ENCODE measurements around the gene FBLN2. TPM values are rescaled to one million over a fixed set of nuclear protein-coding genes. Genes with fewer than 3 reads are reported as not detected.
A peak's percentile ranks its signal among the peaks of the same experiment; 100 is the strongest.
"Not testable (repeated sequence)": the region's sequence is repeated elsewhere in the genome, so short reads cannot be mapped to it uniquely, and the experiment has no call there.

The FBLN2 gene
- 132 TPM for total RNA-seq
- polyA plus RNA-seq: 246 TPM

DNA sequence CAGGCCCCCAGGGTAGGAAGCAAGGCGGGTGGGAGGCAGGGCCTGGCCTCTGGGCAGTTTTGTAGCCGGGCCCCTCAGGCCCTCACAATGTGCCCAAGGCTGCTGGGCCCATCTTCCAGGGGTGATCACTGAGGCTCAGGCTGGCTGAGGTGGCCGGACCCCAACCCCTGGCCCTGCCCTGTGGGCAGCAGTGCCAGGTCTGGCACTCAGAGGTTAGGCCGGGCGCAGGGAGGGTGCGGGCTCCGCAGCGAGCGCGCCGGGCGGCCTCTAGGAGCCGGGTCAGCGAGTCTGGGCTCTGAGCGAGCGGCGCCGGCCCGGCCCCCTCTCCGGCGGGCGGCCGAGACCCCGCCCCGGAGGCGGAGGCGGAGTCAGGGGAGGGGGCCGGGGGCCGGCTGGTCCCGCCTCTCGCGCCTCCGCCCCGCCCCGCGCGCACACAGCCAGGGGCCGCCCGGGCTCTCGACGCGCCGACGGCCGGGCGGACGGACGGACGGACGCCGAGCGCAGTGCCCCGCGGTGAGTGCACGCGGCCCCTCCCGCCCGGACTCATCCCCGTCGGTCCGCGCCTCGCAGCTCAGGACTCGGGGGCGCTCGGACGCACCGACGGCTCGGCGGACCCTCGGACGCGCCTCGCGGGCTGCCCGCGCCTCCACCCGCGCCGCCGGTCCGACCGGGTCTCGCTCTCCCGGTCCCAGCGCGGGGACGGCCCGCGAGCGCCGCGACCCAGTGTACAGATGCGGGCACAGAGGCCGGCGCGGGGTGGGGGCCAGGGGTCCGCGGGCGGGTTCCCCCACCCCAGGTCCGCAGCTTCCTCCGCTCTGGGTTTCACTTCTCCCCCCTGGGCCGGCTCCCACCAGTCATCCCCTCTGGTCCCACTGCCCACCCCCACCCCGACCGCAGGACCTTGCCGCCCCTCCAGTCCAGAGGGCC, at the start of gene FBLN2:
TSS of gene FBLN2 (plus strand) at position 430 of the 927 bp plus-strand sequence. CDS start 21,231 bp downstream, outside the sequence.
- Histone ChIP-seq H3K4me3 (ENCODE audit: low read depth, low read length) (peak within 1 kb of the TSS; percentile 45), H3K27ac (ENCODE audit: low read depth) (no peak within 1 kb of the TSS), H3K4me1 (ENCODE audit: insufficient read depth) (no peaks in the 10 kb centered on the region), H3K36me3 (ENCODE audit: insufficient read depth) (no peaks in the 10 kb centered on the region)
- WGBS: 6% methylated on average over 107 of the region's 107 CpGs
- DNase-seq (ENCODE audit: extremely low spot score): no peak

- 96% methylated on average over 11 of the region's 11 CpGs for WGBS
- not testable (repeated sequence) for H3K36me3 ChIP-seq (ENCODE audit: insufficient read depth); H3K4me1 ChIP-seq (ENCODE audit: insufficient read depth); DNase-seq (ENCODE audit: extremely low spot score); H3K27ac ChIP-seq (ENCODE audit: low read depth); H3K4me3 ChIP-seq (ENCODE audit: low read depth, low read length)
Observed at GRCh38 chr3:13499246-13499645, 49.7 kb upstream of the FBLN2 start.

DNA sequence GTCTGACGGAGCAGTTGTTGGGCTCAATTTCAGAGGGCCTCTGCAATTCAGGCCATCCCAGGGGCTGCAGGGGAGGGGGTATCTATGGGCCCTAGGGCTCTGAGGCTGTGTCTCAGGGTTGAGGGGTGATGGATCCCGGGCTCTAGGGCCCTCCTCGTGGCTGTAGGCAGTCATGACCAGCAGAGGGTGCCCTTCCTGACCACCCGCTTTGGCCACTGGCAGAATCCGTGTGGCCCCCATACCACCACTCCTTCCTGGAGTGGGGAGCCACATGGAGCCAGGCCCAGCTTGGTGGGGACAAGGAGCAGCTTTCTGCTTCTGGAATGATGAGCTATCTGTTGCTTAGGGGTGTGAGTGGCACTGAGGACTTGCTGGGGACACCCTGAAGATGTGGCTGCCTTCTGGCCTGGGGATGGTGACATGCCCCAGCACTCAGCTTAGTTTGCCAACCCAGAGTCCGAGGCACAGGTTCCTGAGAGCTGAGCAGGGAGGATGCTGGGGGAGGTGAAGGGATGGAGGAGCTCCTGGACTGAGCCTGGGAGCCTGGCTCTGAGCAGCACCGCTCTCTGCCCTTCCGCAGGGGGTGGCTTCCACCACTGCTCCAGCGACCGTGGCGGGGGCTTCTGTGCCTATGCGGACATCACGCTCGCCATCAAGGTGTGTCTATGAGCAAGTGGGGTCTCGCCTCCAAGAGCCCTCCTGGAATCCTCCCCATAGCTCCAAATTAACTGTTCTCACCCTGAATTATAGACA, 48.6 kb upstream of the FBLN2 start:
- H3K4me3 ChIP-seq (ENCODE audit: low read depth, low read length): no peak overlapping the region
- H3K4me1 ChIP-seq (ENCODE audit: insufficient read depth): peaks cover 1% of the 10 kb centered on the region
- peaks cover 2% of the 10 kb centered on the region for H3K36me3 ChIP-seq (ENCODE audit: insufficient read depth)
- no peak overlapping the region for H3K27ac ChIP-seq (ENCODE audit: low read depth)
- DNase-seq (ENCODE audit: extremely low spot score): no peak
- WGBS: 88% methylated on average over 15 of the region's 15 CpGs

DNA sequence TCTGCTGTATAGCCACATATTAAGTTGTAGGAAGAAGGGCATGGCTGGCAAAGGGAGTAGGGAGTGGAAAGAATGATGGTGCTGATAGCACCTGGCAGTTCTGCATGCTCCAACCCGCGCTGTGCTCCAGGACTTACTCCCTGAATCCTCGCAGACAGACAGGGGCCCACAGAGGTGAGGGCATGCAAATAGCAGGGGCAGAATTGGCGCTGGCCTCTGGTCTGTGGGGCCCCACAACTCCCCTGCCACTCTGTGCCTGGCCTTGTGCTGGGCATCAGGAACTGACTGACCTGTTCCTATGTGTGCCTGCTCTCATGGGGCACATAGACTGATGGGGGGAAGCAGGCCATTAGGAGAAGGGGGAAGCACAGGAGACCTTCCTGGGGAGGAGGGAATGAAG, 47.9 kb upstream of the FBLN2 start:
- DNase-seq (ENCODE audit: extremely low spot score): no peak
- WGBS: 88% methylated on average over 4 of the region's 4 CpGs
- peaks cover 2% of the 10 kb centered on the region for H3K36me3 ChIP-seq (ENCODE audit: insufficient read depth)

GRCh38 chr3:13501521-13501920, 47.4 kb upstream of the FBLN2 start:
- peaks cover under 1% of the 10 kb centered on the region for H3K4me1 ChIP-seq (ENCODE audit: insufficient read depth)
- H3K4me3 ChIP-seq (ENCODE audit: low read depth, low read length): no peak overlapping the region
- 96% methylated on average over 4 of the region's 4 CpGs for WGBS
- no peak overlapping the region for H3K27ac ChIP-seq (ENCODE audit: low read depth)
- no peak for DNase-seq (ENCODE audit: extremely low spot score)
- H3K36me3 ChIP-seq (ENCODE audit: insufficient read depth): peaks cover 2% of the 10 kb centered on the region

More for the DNA sequence above, 47.9 kb upstream of the FBLN2 start:
- Histone ChIP-seq H3K27ac (ENCODE audit: low read depth) (no peak overlapping the region), H3K4me1 (ENCODE audit: insufficient read depth) (peaks cover 1% of the 10 kb centered on the region), H3K4me3 (ENCODE audit: low read depth, low read length) (no peak overlapping the region)

DNA sequence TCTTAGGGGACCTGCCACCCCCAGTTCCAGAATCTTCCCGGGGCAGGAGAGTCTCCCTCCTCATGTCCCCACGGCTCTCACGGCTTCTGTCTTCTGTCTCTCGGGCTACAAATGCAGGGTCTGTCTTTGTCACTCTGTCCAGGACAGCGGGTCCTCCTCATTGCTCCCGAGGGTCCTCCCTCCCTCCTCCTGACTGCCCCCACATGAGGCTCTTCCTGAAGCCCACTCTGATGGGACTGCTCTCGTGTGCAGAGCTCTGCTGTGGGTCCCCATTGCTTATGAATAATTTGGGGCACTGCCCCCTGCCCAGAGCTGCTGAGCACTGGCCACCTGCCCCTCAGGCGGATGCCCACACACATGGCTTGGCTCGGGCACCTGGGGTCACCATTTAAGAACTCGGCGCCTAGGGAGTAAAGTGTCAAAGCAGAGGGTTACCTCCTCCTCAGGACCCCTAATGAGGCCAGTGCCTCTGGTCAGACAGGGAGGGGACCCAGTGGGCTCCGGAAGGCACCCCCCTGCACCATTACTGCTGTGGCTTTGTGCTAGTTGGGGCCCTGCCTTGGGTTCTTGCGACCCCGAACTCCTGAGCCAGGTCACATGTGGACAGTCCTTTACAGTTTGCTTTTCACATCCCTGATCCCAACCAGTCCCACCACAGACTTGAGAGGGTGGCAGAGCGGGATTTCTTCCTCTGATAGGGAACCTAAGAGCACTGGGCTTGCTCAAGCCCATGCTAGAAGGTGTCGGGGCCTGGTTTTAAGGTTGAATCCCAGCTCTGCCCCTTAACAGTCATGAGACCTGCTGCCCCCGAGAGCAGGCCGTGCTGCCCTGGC, 46.8 kb upstream of the FBLN2 start:
- peaks cover 2% of the 10 kb centered on the region for H3K36me3 ChIP-seq (ENCODE audit: insufficient read depth)
- no peak for DNase-seq (ENCODE audit: extremely low spot score)
- no peak overlapping the region for H3K4me3 ChIP-seq (ENCODE audit: low read depth, low read length)
- H3K4me1 ChIP-seq (ENCODE audit: insufficient read depth): no peaks in the 10 kb centered on the region
- WGBS: 94% methylated on average over 18 of the region's 18 CpGs
- no peak overlapping the region for H3K27ac ChIP-seq (ENCODE audit: low read depth)

- 98% methylated on average over 8 of the region's 8 CpGs for WGBS
- H3K4me1 ChIP-seq (ENCODE audit: insufficient read depth): no peaks in the 10 kb centered on the region
- H3K4me3 ChIP-seq (ENCODE audit: low read depth, low read length): no peak overlapping the region
- no peak overlapping the region for H3K27ac ChIP-seq (ENCODE audit: low read depth)
- peaks cover 2% of the 10 kb centered on the region for H3K36me3 ChIP-seq (ENCODE audit: insufficient read depth)
- DNase-seq (ENCODE audit: extremely low spot score): no peak
Observed at GRCh38 chr3:13502791-13503060, 46.2 kb upstream of the FBLN2 start.

DNA sequence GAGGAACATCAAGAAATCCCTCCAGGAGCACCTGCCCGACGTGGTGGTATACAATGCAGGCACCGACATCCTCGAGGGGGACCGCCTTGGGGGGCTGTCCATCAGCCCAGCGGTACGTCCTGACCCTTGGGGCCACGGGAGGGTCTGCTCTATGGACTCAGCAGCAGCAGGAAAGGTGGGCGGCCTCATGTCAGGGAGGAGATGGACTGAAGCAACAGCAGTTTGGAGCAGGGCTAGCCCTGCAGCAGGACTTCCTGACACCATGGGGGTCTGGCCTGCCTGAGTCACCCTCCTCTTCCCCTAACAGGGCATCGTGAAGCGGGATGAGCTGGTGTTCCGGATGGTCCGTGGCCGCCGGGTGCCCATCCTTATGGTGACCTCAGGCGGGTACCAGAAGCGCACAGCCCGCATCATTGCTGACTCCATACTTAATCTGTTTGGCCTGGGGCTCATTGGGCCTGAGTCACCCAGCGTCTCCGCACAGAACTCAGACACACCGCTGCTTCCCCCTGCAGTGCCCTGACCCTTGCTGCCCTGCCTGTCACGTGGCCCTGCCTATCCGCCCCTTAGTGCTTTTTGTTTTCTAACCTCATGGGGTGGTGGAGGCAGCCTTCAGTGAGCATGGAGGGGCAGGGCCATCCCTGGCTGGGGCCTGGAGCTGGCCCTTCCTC, 44.6 kb upstream of the FBLN2 start:
- H3K27ac ChIP-seq (ENCODE audit: low read depth): no peak overlapping the region
- no peak overlapping the region for H3K4me3 ChIP-seq (ENCODE audit: low read depth, low read length)
- peaks cover 2% of the 10 kb centered on the region for H3K36me3 ChIP-seq (ENCODE audit: insufficient read depth)
- H3K4me1 ChIP-seq (ENCODE audit: insufficient read depth): no peaks in the 10 kb centered on the region
- DNase-seq (ENCODE audit: extremely low spot score): no peak
- WGBS: 91% methylated on average over 23 of the region's 23 CpGs

DNA sequence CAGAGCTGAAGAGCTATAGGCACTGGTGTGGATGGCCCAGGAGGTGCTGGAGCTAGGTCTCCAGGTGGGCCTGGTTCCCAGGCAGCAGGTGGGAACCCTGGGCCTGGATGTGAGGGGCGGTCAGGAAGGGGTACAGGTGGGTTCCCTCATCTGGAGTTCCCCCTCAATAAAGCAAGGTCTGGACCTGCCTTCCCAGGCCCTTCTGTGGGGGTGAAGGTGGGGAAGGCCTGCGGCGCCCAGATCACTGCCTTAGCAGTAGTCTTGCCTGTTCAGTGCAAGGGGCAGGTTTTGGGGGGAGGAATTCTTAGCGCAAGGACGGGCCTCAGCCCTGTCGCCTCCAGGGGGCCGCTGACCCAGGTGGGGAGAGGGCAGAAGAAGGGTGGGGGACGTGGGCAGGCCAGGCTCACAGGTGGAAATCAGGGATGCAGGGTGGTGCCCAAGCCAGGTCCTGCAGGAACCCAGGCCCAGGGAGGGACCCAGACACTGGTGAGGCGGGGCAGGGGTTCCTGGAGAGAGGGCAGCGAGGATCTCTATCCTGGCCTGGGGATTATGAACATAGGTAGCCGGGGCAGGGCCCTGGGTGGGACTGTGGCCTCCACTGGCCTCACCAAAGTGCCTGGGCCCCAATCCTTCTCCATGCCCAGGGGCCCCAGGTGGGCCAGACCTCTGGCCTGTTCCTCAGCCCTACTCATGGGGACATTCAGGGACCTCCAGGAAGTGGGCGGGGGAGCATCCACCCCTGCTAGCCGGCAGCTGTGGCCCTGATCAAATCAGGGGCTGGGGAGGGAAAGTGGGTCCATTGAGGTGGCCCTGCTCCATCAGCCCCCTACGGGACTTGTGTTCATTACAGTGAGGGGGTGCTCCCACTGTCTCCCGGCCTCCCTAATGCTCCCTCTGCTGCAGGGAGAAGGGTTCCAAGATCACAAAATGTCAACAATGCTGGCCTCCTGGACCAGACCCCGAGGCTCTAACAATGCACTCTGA, 43.5 kb upstream of the FBLN2 start:
- Histone ChIP-seq H3K27ac (ENCODE audit: low read depth) (no peak overlapping the region), H3K4me3 (ENCODE audit: low read depth, low read length) (no peak overlapping the region), H3K4me1 (ENCODE audit: insufficient read depth) (no peaks in the 10 kb centered on the region), H3K36me3 (ENCODE audit: insufficient read depth) (no peaks in the 10 kb centered on the region)
- DNase-seq (ENCODE audit: extremely low spot score): no peak
- 92% methylated on average over 16 of the region's 16 CpGs for WGBS

- no peak for DNase-seq (ENCODE audit: extremely low spot score)
- WGBS: 98% methylated on average over 1 of the region's 1 CpG
- Histone ChIP-seq H3K27ac (ENCODE audit: low read depth) (no peak overlapping the region), H3K4me1 (ENCODE audit: insufficient read depth) (no peaks in the 10 kb centered on the region), H3K4me3 (ENCODE audit: low read depth, low read length) (no peak overlapping the region), H3K36me3 (ENCODE audit: insufficient read depth) (no peaks in the 10 kb centered on the region)
Observed at GRCh38 chr3:13506239-13506638, 42.7 kb upstream of the FBLN2 start.

DNA sequence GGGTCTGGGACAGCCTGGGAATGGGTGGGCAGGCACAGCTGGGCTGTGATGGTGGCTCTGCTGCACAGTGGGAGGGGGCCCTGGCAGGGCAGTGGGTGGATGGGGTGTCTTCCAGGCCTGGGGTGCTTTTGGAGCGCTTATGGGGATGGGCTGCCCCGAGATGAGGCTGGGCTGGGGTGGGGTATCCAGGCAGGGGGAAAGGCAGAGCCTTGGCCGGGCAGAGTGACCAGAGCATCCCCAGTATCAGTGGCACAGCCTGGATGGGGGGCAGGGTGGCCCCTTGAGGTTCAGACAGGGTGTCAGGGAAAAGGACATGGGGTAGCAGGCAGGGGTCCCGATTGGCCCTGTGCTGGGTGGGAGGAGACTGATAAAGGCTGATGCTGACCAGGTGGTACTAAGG, 42.2 kb upstream of the FBLN2 start:
- H3K4me3 ChIP-seq (ENCODE audit: low read depth, low read length): no peak overlapping the region
- H3K4me1 ChIP-seq (ENCODE audit: insufficient read depth): no peaks in the 10 kb centered on the region
- 71% methylated on average over 4 of the region's 4 CpGs for WGBS
- no peak overlapping the region for H3K27ac ChIP-seq (ENCODE audit: low read depth)
- no peak for DNase-seq (ENCODE audit: extremely low spot score)
- H3K36me3 ChIP-seq (ENCODE audit: insufficient read depth): no peaks in the 10 kb centered on the region

GRCh38 chr3:13507247-13507569, 41.7 kb upstream of the FBLN2 start:
- Histone ChIP-seq H3K36me3 (ENCODE audit: insufficient read depth) (no peaks in the 10 kb centered on the region), H3K27ac (ENCODE audit: low read depth) (peak overlapping the region; percentile 4), H3K4me1 (ENCODE audit: insufficient read depth) (no peaks in the 10 kb centered on the region), H3K4me3 (ENCODE audit: low read depth, low read length) (no peak overlapping the region)
- no peak for DNase-seq (ENCODE audit: extremely low spot score)
- WGBS: 72% methylated on average over 3 of the region's 3 CpGs
